ENCODE data around the gene OPHN1.
"Not testable (repeated sequence)": the region's sequence is repeated elsewhere in the genome, so short reads cannot be mapped to it uniquely, and the experiment has no call there.

The OPHN1 gene

DNA sequence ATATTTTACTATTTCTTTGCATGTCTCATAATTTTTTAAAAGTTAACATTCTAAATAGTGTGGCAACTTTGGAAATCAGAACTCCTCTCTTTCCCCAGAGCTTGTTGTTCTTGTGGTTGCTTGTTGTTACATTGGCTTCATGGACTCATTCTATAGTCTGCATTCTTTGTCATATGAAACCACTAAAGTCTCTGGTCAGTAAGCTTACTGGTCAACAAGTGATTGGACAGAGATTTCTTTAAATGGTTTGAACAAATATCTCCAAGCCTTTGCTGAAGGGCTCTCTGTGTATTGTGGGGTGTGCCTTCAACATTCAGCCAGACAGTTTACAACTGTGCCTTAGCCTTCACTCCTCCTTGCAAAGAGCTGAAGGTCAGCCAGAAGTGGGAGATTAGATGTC is 147.2 kb downstream of the OPHN1 start:
- H3K9me3 Mint-ChIP-seq = peaks cover 6% of the 10 kb centered on the region
- no peaks in the 10 kb centered on the region for H3K4me1 Mint-ChIP-seq
- no peaks in the 10 kb centered on the region for H3K36me3 Mint-ChIP-seq (ENCODE audit: low read depth)
- TF ChIP-seq, protein P1, sequence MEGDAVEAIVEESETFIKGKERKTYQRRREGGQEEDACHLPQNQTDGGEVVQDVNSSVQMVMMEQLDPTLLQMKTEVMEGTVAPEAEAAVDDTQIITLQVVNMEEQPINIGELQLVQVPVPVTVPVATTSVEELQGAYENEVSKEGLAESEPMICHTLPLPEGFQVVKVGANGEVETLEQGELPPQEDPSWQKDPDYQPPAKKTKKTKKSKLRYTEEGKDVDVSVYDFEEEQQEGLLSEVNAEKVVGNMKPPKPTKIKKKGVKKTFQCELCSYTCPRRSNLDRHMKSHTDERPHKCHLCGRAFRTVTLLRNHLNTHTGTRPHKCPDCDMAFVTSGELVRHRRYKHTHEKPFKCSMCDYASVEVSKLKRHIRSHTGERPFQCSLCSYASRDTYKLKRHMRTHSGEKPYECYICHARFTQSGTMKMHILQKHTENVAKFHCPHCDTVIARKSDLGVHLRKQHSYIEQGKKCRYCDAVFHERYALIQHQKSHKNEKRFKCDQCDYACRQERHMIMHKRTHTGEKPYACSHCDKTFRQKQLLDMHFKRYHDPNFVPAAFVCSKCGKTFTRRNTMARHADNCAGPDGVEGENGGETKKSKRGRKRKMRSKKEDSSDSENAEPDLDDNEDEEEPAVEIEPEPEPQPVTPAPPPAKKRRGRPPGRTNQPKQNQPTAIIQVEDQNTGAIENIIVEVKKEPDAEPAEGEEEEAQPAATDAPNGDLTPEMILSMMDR (IDR thresholded peaks at IDR 0.05; ENCODE audit: unreplicated experiment in 3 of 3) = no peak
- no peak overlapping the region for H3K27ac Mint-ChIP-seq
- H3K4me3 Mint-ChIP-seq = no peak overlapping the region
- no peaks in the 10 kb centered on the region for H3K27me3 Mint-ChIP-seq (ENCODE audit: low read depth)

DNA sequence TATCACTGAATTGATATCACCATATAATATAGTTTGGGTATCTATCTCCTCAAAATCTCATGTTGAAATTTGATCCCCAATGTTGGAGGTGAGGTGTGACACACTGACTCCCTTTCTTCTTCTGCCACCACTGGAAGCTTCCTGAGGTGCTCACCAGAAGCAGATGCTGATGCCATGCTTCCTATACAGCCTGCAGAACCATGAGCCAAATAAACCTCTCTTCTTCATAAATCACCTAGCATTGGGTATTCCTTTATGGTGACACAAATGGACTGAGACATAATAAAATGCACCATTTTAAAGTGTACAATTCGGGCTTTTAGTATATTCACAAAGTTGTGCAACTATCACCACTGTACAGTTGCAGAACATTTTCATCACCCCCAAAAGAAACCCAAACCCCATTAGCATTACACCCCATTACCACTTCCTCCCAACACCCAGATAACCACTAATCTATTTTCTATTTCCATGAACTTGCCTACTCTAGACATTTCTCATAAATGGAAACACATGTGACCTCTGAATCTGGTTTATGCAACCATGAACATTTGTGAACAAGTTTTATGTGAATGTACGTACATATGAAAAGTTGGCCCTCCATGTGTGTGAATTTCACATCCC is 148.9 kb downstream of the OPHN1 start:
- H3K27ac Mint-ChIP-seq = no peak overlapping the region
- no peaks in the 10 kb centered on the region for H3K27me3 Mint-ChIP-seq (ENCODE audit: low read depth)
- TF ChIP-seq, protein P1 (IDR thresholded peaks at IDR 0.05; ENCODE audit: unreplicated experiment in 3 of 3) = no peak
- H3K4me3 Mint-ChIP-seq = no peak overlapping the region
- peaks cover 7% of the 10 kb centered on the region for H3K9me3 Mint-ChIP-seq
- H3K4me1 Mint-ChIP-seq = no peaks in the 10 kb centered on the region
- H3K36me3 Mint-ChIP-seq (ENCODE audit: low read depth) = no peaks in the 10 kb centered on the region

DNA sequence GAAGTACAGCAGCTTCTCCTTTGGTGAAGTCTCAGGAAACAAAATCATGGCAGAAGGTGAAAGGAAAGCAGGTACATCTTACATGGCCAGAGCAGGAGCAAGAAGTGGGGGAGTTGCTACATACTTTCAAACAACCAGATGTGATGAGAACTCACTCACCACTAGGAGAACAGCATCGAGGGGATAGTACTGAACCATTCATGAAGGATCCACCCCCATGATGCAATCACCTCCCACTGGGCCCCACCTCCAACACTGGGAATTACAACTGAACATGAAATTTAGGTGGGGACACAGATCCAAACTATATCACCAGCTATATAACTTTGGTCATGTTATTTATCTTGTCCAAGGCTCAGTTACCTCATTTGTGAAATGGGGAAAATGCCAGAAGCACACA is 159.4 kb downstream of the OPHN1 start:
- Mint-ChIP-seq H3K9me3 (peaks cover 5% of the 10 kb centered on the region), H3K4me1 (no peaks in the 10 kb centered on the region), H3K27me3 (ENCODE audit: low read depth) (no peaks in the 10 kb centered on the region), H3K36me3 (ENCODE audit: low read depth) (no peaks in the 10 kb centered on the region), H3K27ac (no peak overlapping the region), H3K4me3 (no peak overlapping the region)
- TF ChIP-seq, protein P1 (IDR thresholded peaks at IDR 0.05; ENCODE audit: unreplicated experiment in 3 of 3) = no peak

DNA sequence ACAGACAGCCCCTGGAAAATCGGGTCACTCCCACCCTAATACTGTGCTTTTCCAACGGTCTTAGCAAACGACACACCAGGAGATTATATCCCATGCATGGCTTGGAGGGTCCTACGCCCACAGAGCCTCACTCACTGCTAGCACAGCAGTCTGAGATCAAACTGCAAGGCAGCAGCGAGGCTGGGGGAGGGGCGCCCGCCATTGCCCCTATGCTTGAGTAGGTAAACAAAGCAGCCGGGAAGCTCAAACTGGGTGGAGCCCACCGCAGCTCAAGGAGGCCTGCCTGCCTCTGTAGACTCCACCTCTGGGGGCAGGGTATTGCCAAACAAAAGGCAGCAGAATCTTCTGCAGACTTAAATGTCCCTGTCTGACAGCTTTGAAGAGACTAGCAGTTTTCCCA is 168.5 kb downstream of the OPHN1 start:
- not testable (repeated sequence) for H3K27me3 Mint-ChIP-seq (ENCODE audit: low read depth); H3K27ac Mint-ChIP-seq; H3K4me3 Mint-ChIP-seq; H3K36me3 Mint-ChIP-seq (ENCODE audit: low read depth); H3K4me1 Mint-ChIP-seq
- peaks cover 30% of the 10 kb centered on the region for H3K9me3 Mint-ChIP-seq

DNA sequence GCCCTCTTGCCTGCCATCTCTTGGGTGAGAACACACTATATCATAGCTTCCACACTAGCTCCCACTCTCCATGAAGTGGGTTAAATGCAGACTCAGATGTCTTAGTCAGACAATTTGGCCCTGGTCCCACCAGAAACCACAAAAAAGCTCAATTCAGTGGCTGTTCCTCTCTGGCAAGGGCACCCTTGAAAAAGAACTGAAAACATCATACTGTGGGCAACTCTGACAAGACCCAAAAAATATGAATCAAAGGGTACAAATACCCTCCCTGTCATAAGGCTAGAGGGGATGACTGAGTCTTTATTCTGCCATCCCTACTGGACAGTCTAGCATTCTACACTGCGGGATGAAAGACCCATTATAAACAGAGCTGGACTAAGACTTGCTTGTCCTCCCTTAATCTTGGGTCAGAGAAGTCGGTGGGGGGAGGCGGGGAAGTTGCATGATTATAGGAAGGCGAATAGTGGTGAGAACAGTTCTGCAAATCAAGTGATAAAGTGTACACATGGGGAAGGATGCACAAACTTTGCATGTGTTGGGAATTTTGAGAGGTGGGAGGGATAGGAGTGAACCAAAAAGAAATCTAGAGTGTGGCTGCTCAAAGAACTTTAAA is 172.1 kb downstream of the OPHN1 start:
- TF ChIP-seq, protein P1 (IDR thresholded peaks at IDR 0.05; ENCODE audit: unreplicated experiment in 3 of 3) = no peak
- no peaks in the 10 kb centered on the region for H3K4me1 Mint-ChIP-seq
- H3K27me3 Mint-ChIP-seq (ENCODE audit: low read depth) = no peaks in the 10 kb centered on the region
- H3K27ac Mint-ChIP-seq = no peak overlapping the region
- no peak overlapping the region for H3K4me3 Mint-ChIP-seq
- peaks cover 9% of the 10 kb centered on the region for H3K9me3 Mint-ChIP-seq
- peaks cover 3% of the 10 kb centered on the region for H3K36me3 Mint-ChIP-seq (ENCODE audit: low read depth)

DNA sequence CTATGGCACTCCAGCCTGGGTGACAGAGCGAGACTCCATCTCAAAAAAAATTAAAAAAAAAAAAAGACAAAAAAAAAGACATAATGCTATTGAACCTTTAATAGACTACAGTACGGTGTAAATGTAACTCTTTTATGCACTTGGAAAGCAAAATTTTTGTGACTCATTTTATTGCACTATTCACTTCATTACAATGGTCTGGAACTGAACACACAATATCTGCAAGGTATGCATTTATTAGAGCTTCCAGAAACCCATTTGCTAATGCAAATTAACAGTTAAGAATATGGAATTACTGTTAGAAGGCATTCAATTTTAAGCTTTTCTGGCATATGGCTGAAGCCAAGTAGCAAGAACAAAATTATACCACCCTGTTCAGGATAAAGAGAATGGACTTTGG is 176.3 kb downstream of the OPHN1 start:
- Mint-ChIP-seq H3K4me3 (no peak overlapping the region), H3K9me3 (no peaks in the 10 kb centered on the region), H3K27me3 (ENCODE audit: low read depth) (no peaks in the 10 kb centered on the region), H3K36me3 (ENCODE audit: low read depth) (no peaks in the 10 kb centered on the region), H3K27ac (no peak overlapping the region), H3K4me1 (no peaks in the 10 kb centered on the region)
- TF ChIP-seq, protein P1 (IDR thresholded peaks at IDR 0.05; ENCODE audit: unreplicated experiment in 3 of 3) = no peak
